Measurements from ENCODE around the gene NPFFR2. TPM values are rescaled to one million over a fixed set of nuclear protein-coding genes. Genes with fewer than 3 reads are reported as not detected.

The NPFFR2 gene
- total RNA-seq, 1 donor from 2014 or later = not detected

Other genes starting within 250 kb of the NPFFR2 start
- gene GC, start 247.9 kb upstream of the NPFFR2 start, total RNA-seq = not detected in 2 replicates